Measurements from ENCODE around the gene CELA3A. TPM values are rescaled to one million over a fixed set of nuclear protein-coding genes. Genes with fewer than 3 reads are reported as not detected.

CELA3A gene
- total and polyA plus RNA-seq, 2 of the 13 experiments (the other 11 are each of a cell fraction or from before 2014, with no cell fraction given), result 0.09 TPM; not detected in 1

DNA sequence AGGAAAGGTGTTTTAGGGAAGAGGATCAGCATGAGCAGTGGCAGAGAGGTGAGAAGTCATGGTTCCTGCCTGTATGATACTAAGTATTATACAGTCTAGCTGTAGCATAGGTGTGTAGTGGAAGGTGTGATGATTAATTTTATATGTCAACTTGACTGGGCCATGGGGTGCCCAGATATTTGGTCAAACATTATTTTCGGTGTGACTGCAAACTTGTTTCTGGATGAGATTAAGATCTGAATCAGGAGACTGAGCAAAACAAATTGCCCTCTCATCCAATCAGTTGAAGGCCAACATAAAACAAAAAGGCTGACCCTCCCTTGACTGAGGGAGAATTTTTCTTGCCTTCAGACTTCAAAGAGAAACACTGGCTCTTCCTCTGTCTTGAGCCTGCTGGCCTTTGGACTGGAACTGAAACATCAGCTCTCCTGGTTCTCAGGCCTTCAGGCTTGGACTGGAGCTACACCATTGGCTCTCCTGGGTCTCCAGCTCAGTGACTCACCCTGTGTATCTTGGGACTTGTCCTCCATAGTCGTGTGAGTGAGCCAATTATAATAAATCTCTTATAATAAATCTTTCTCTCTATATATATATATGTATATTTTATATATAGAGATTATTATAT lies 44.3 kb downstream of the CELA3A start:
- ChIA-PET CTCF (ENCODE audit: low intra/inter-chr PET ratio, low total read pairs) (no interaction called here), POLR2A (interaction anchor here (1.0 kb wide), 1 partner anchor 20 kb away, joined by 4 read pairs; no protein-coding TSS in a partner anchor)
- H4K20me1 ChIP-seq (ENCODE audit: insufficient read depth, low read length), result no peaks in the 10 kb centered on the region
- no peak for FAIRE-seq
- no peak overlapping the region for H3K9ac ChIP-seq (ENCODE audit: insufficient read depth, low read depth, low read length)
- H3K27me3 ChIP-seq (ENCODE audit: control insufficient read depth in 1 of 2, insufficient read depth in 2 of 2, low read length in 2 of 2), result no peaks in the 10 kb centered on the region
- H3K4me3 ChIP-seq (replicated peaks in 1 of 3; ENCODE audit: insufficient read depth in 1 of 3, low read depth in 2 of 3, low read length in 3 of 3), result no peak overlapping the region
- no peaks in the 10 kb centered on the region for H3K9me3 ChIP-seq (ENCODE audit: low read length)
- intact Hi-C loops (cut with micrococcal nuclease; ENCODE audit: unreplicated experiment) (no loop called here), in situ Hi-C loops (cut with HindIII; ENCODE audit: extremely low pct_ligation_motif_present, low pct_unique_long_range_greater_than_20kb) (no loop called here)
- no peak overlapping the region for H2AFZ ChIP-seq (ENCODE audit: low read length)
- no peaks in the 10 kb centered on the region for H3K36me3 ChIP-seq (replicated peaks in 1 of 2; ENCODE audit: control insufficient read depth in 1 of 2, insufficient read depth in 2 of 2, low read length in 2 of 2)
- no peaks in the 10 kb centered on the region for H3K79me2 ChIP-seq (ENCODE audit: insufficient read depth, low read length)
- ATAC-seq, result 0 out of 3 replicates have a peak, but pooled peaks have one; percentile 24
- no peak for DNase-seq (ENCODE audit: low spot score)
- H3K4me1 ChIP-seq (ENCODE audit: insufficient read depth, low read length), result peaks cover 44% of the 10 kb centered on the region
- 0% methylated on average over 2 of the region's 2 CpGs for WGBS (ENCODE audit: low lambda C conversion rate)
- no peak overlapping the region for H3K4me2 ChIP-seq (ENCODE audit: low read depth, low read length)
- no peak overlapping the region for H3K27ac ChIP-seq (ENCODE audit: extremely low read length, insufficient read depth, low read length)
- TF ChIP-seq JUNB (CRISPR knock-in tag; IDR thresholded peaks at IDR 0.05; ENCODE audit: borderline replicate concordance), result no peak
- TF ChIP-seq ZNF17 (CRISPR knock-in tag; IDR thresholded peaks at IDR 0.05), result peak; percentile 96
- peak; percentile 31; the same call in 1 of the 2 replicates for TF ChIP-seq FOSL2 (CRISPR knock-in tag; IDR thresholded peaks at IDR 0.05)
- no TSS peak for BruUV-seq (replicated peaks)

DNA sequence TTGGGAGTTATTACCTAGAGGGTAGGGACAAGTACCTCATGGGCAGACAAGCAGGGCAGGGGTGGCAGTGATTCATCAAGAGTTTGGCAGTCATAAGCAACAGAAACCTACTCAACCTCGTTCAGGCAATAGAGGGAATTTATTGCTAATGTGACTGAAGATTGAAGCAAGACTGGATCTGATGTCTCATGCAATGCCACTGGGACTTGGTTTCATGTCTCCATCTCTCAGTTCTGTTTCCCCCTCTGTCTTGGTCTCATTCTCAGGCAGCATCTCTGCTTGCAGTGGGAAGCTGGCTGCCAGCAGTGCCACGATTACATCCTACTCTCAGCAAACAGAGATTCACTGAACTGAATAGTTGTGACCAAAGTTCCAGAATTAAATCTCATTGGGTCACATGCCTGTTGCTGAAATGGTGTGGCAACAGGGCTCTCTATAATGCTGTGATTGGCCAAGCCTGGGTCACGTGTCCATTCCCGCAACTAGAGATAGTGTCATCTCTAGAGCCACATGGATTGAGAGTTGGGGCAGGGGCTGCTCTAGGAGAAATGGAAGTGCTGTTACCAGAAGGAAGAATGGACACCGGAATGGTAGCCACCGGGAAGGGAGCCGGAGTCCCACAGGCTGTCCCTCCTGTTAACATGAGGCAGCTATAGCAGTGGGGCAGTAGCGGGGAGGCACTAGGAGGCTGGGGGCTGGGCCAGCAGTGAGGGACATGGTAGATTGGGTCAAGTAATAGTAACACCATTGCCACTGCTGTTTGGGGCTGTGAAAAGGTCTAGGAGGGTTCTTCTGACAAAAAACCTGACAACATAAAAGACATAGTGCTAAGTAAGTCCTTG lies 47.1 kb downstream of the CELA3A start:
- no peaks in the 10 kb centered on the region; a peak in 1 of 5 replicates for H3K27me3 ChIP-seq (ENCODE audit: control insufficient read depth in 1 of 2, insufficient read depth in 2 of 2, low read length in 2 of 2)
- in situ Hi-C loops (cut with HindIII; ENCODE audit: extremely low pct_ligation_motif_present, low pct_unique_long_range_greater_than_20kb), result no loop called here
- peaks cover 4% of the 10 kb centered on the region for H4K20me1 ChIP-seq (ENCODE audit: insufficient read depth, low read length)
- CTCF ChIA-PET (ENCODE audit: low intra/inter-chr PET ratio, low total read pairs), result no interaction called here
- H3K9ac ChIP-seq (ENCODE audit: insufficient read depth, low read depth, low read length), result peak overlapping the region; percentile 31
- peak overlapping the region; percentile 9 for H3K27ac ChIP-seq (ENCODE audit: extremely low read length, insufficient read depth, low read length)
- H3K36me3 ChIP-seq (replicated peaks in 1 of 2; ENCODE audit: control insufficient read depth in 1 of 2, insufficient read depth in 2 of 2, low read length in 2 of 2), result no peaks in the 10 kb centered on the region
- WGBS (ENCODE audit: low lambda C conversion rate), result 24% methylated on average over 7 of the region's 8 CpGs
- FAIRE-seq, result peak; percentile 53
- intact Hi-C loops (cut with micrococcal nuclease; ENCODE audit: unreplicated experiment), result no loop called here
- H3K4me2 ChIP-seq (ENCODE audit: low read depth, low read length), result peak overlapping the region; percentile 73
- POLR2A ChIA-PET, result interaction anchor here (1.6 to 3.1 kb wide), 2 partner anchors 9 to 24 kb away, joined by 6 to 17 read pairs; no protein-coding TSS in a partner anchor
- BruUV-seq (replicated peaks), result no TSS peak
- H3K4me3 ChIP-seq (replicated peaks in 1 of 3; ENCODE audit: insufficient read depth in 1 of 3, low read depth in 2 of 3, low read length in 3 of 3), result peak overlapping the region; percentile 12 to 49 (median 21); a peak in 5 of 6 replicates
- DNase-seq (ENCODE audit: low spot score), result peak; percentile 85
- H3K79me2 ChIP-seq (ENCODE audit: insufficient read depth, low read length), result peaks cover 4% of the 10 kb centered on the region
- H2AFZ ChIP-seq (ENCODE audit: low read length), result peak overlapping the region; percentile 71
- H3K4me1 ChIP-seq (ENCODE audit: insufficient read depth, low read length), result peaks cover 43% of the 10 kb centered on the region
- ATAC-seq, result peak; percentile 51
- no peaks in the 10 kb centered on the region for H3K9me3 ChIP-seq (ENCODE audit: low read length)
- TF ChIP-seq, protein P1, sequence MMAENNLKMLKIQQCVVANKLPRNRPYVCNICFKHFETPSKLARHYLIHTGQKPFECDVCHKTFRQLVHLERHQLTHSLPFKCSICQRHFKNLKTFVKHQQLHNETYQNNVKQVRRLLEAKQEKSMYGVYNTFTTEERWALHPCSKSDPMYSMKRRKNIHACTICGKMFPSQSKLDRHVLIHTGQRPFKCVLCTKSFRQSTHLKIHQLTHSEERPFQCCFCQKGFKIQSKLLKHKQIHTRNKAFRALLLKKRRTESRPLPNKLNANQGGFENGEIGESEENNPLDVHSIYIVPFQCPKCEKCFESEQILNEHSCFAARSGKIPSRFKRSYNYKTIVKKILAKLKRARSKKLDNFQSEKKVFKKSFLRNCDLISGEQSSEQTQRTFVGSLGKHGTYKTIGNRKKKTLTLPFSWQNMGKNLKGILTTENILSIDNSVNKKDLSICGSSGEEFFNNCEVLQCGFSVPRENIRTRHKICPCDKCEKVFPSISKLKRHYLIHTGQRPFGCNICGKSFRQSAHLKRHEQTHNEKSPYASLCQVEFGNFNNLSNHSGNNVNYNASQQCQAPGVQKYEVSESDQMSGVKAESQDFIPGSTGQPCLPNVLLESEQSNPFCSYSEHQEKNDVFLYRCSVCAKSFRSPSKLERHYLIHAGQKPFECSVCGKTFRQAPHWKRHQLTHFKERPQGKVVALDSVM (CRISPR knock-in tag; IDR thresholded peaks at IDR 0.05), result peak; percentile 16; the same call in 1 of the 2 replicates
- no peak for TF ChIP-seq ZNF589 (CRISPR knock-in tag; conservative IDR thresholded peaks at IDR 0.05)
- TF ChIP-seq ZBTB21 (CRISPR knock-in tag; IDR thresholded peaks at IDR 0.05), result no peak
- no peak for TF ChIP-seq ZNF260 (CRISPR knock-in tag; IDR thresholded peaks at IDR 0.05; ENCODE audit: borderline replicate concordance, low read depth)
- no peak for TF ChIP-seq ZNF383 (CRISPR knock-in tag; IDR thresholded peaks at IDR 0.05; ENCODE audit: borderline replicate concordance)
- TF ChIP-seq NCOA2 (CRISPR knock-in tag; IDR thresholded peaks at IDR 0.05), result peak; percentile 10; the same call in 1 of the 2 replicates
- no peak for TF ChIP-seq HOXA3 (CRISPR knock-in tag; IDR thresholded peaks at IDR 0.05)
- no peak for TF ChIP-seq CCDC6 (CRISPR knock-in tag; IDR thresholded peaks at IDR 0.05)
- peak; percentile 73 for TF ChIP-seq NFYB (CRISPR knock-in tag; IDR thresholded peaks at IDR 0.05)
- no peak for TF ChIP-seq SUZ12 (IDR thresholded peaks at IDR 0.05; ENCODE audit: low read depth, low read length)
- 0 out of 2 replicates have a peak, but pooled peaks have one; percentile 28 for TF ChIP-seq HIVEP1 (CRISPR knock-in tag; IDR thresholded peaks at IDR 0.05)
- no peak for TF ChIP-seq ZNF773 (CRISPR knock-in tag; IDR thresholded peaks at IDR 0.05; ENCODE audit: borderline replicate concordance)
- TF ChIP-seq ZNF292 (CRISPR knock-in tag; IDR thresholded peaks at IDR 0.05; ENCODE audit: borderline replicate concordance, low read depth), result no peak
